ENCODE measurements around the gene C5orf47. TPM values are rescaled to one million over a fixed set of nuclear protein-coding genes. Genes with fewer than 3 reads are reported as not detected.

The C5orf47 gene
- total RNA-seq, 1 experiment from 2014 or later: not detected

DNA sequence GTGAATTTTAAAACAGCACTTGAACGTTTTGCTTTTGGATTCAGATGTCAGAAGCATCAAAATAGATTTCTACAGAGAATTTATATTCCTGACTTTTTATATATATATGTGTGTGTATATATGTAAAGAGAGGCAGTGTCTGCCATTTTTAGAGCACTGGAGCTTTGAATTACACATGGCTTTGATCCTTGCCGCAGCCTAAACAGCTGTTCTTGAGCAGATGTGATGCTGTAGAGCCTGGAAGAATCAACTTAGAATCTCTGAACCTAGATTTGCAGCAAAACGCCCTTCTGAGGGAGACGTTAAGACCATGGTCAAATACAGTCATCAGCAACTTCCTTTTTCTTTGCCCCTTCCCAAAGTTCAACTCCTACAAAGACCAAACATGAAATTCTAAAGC, 21.7 kb upstream of the C5orf47 start:
- no peak for TF ChIP-seq EZH2 (IDR thresholded peaks at IDR 0.05)
- no peak for TF ChIP-seq YY1 (IDR thresholded peaks at IDR 0.05; ENCODE audit: extremely low read depth, insufficient replicate concordance, low read depth, low read length)
- no peak for TF ChIP-seq SIN3A (IDR thresholded peaks at IDR 0.05; ENCODE audit: low read depth)
- TF ChIP-seq, protein P1, sequence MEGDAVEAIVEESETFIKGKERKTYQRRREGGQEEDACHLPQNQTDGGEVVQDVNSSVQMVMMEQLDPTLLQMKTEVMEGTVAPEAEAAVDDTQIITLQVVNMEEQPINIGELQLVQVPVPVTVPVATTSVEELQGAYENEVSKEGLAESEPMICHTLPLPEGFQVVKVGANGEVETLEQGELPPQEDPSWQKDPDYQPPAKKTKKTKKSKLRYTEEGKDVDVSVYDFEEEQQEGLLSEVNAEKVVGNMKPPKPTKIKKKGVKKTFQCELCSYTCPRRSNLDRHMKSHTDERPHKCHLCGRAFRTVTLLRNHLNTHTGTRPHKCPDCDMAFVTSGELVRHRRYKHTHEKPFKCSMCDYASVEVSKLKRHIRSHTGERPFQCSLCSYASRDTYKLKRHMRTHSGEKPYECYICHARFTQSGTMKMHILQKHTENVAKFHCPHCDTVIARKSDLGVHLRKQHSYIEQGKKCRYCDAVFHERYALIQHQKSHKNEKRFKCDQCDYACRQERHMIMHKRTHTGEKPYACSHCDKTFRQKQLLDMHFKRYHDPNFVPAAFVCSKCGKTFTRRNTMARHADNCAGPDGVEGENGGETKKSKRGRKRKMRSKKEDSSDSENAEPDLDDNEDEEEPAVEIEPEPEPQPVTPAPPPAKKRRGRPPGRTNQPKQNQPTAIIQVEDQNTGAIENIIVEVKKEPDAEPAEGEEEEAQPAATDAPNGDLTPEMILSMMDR (IDR thresholded peaks at IDR 0.05 in 2 of 3, conservative IDR thresholded peaks at IDR 0.05 in 1 of 3; ENCODE audit: borderline replicate concordance in 1 of 3, insufficient read depth in 1 of 3, low read depth in 2 of 3, low read length in 2 of 3): no peak
- no peak for TF ChIP-seq ZNF274 (IDR thresholded peaks at IDR 0.05; ENCODE audit: low read depth, low read length)
- TF ChIP-seq, protein P2, sequence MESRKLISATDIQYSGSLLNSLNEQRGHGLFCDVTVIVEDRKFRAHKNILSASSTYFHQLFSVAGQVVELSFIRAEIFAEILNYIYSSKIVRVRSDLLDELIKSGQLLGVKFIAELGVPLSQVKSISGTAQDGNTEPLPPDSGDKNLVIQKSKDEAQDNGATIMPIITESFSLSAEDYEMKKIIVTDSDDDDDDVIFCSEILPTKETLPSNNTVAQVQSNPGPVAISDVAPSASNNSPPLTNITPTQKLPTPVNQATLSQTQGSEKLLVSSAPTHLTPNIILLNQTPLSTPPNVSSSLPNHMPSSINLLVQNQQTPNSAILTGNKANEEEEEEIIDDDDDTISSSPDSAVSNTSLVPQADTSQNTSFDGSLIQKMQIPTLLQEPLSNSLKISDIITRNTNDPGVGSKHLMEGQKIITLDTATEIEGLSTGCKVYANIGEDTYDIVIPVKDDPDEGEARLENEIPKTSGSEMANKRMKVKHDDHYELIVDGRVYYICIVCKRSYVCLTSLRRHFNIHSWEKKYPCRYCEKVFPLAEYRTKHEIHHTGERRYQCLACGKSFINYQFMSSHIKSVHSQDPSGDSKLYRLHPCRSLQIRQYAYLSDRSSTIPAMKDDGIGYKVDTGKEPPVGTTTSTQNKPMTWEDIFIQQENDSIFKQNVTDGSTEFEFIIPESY (IDR thresholded peaks at IDR 0.05; ENCODE audit: extremely low read depth, insufficient replicate concordance, low read length): no peak
- intact Hi-C loops (cut with micrococcal nuclease): no loop called here
- ChIA-PET POLR2A (no interaction called here), CTCF (no interaction called here), RAD21 (ENCODE audit: low non-redundant PET in 1 of 2, low total read pairs in 2 of 2, uncharacterized antibody in 2 of 2, unreplicated experiment in 2 of 2) (no interaction called here)
- H2AFZ ChIP-seq (ENCODE audit: low read depth, low read length, poor library complexity, severe bottlenecking): no peak overlapping the region
- no peak overlapping the region for H3K4me3 ChIP-seq (replicated peaks in 1 of 2; ENCODE audit: low read depth in 1 of 2, low read length in 2 of 2)
- no peak overlapping the region for H3K9ac ChIP-seq (ENCODE audit: low read length)
- no peaks in the 10 kb centered on the region for H3K79me2 ChIP-seq (ENCODE audit: insufficient read depth, low read length)
- no peaks in the 10 kb centered on the region for H3K36me3 ChIP-seq (ENCODE audit: control insufficient read depth in 1 of 2, insufficient read depth in 2 of 2, low read length in 2 of 2)
- ATAC-seq (no peak), DNase-seq (ENCODE audit: low read depth, low spot score) (no peak)
- H3K27ac ChIP-seq (ENCODE audit: low read depth, low read length): no peak overlapping the region
- no peaks in the 10 kb centered on the region for H4K20me1 ChIP-seq (ENCODE audit: insufficient read depth)
- no peaks in the 10 kb centered on the region for H3K9me3 ChIP-seq (ENCODE audit: control insufficient read depth in 1 of 2, insufficient read depth in 1 of 2, low read depth in 1 of 2, low read length in 2 of 2)
- BruUV-seq (replicated peaks): no TSS peak
- no peaks in the 10 kb centered on the region for H3K27me3 ChIP-seq (ENCODE audit: insufficient read depth, low read length)
- no peaks in the 10 kb centered on the region for H3K4me1 ChIP-seq (ENCODE audit: control insufficient read depth in 1 of 2, insufficient read depth in 2 of 2, low read length in 2 of 2)
- no peaks in the 10 kb centered on the region for H3K9me2 ChIP-seq (ENCODE audit: insufficient read depth)
- no peak overlapping the region for H3K4me2 ChIP-seq (ENCODE audit: low read length)

All from HCT116 (cell line).